ENCODE results near the gene SLC7A10.
"Not testable (repeated sequence)": the region's sequence is repeated elsewhere in the genome, so short reads cannot be mapped to it uniquely, and the experiment has no call there.

Gene SLC7A10

GRCh38 chr19:33220115-33220514 lies 5.5 kb downstream of the SLC7A10 start:
- H3K4me1 ChIP-seq (ENCODE audit: control insufficient read depth, insufficient read depth, low read length): no peaks in the 10 kb centered on the region
- no peaks in the 10 kb centered on the region for H3K36me3 ChIP-seq (ENCODE audit: control insufficient read depth, insufficient read depth, low read length)
- peaks cover 18% of the 10 kb centered on the region for H3K27me3 ChIP-seq (ENCODE audit: control insufficient read depth, insufficient read depth, low read length)
- H3K9me3 ChIP-seq (ENCODE audit: control insufficient read depth, insufficient read depth, low read length): no peaks in the 10 kb centered on the region
- H3K4me3 ChIP-seq (ENCODE audit: low read depth, low read length): no peak overlapping the region
- no peak overlapping the region for H3K9ac ChIP-seq (ENCODE audit: low read depth, low read length)

- Histone ChIP-seq H3K9ac (ENCODE audit: low read depth, low read length) (no peak overlapping the region), H3K4me1 (ENCODE audit: control insufficient read depth, insufficient read depth, low read length) (no peaks in the 10 kb centered on the region), H3K9me3 (ENCODE audit: control insufficient read depth, insufficient read depth, low read length) (no peaks in the 10 kb centered on the region), H3K27me3 (ENCODE audit: control insufficient read depth, insufficient read depth, low read length) (peaks cover 11% of the 10 kb centered on the region), H3K36me3 (ENCODE audit: control insufficient read depth, insufficient read depth, low read length) (no peaks in the 10 kb centered on the region), H3K4me3 (ENCODE audit: low read depth, low read length) (no peak overlapping the region)
Measured at GRCh38 chr19:33219261-33219815, 6.3 kb downstream of the SLC7A10 start.

GRCh38 chr19:33217881-33218280 lies 7.8 kb downstream of the SLC7A10 start:
- Histone ChIP-seq H3K9ac (ENCODE audit: low read depth, low read length) (no peak overlapping the region), H3K4me3 (ENCODE audit: low read depth, low read length) (no peak overlapping the region), H3K4me1 (ENCODE audit: control insufficient read depth, insufficient read depth, low read length) (no peaks in the 10 kb centered on the region), H3K27me3 (ENCODE audit: control insufficient read depth, insufficient read depth, low read length) (peaks cover 2% of the 10 kb centered on the region), H3K36me3 (ENCODE audit: control insufficient read depth, insufficient read depth, low read length) (no peaks in the 10 kb centered on the region), H3K9me3 (ENCODE audit: control insufficient read depth, insufficient read depth, low read length) (no peaks in the 10 kb centered on the region)

GRCh38 chr19:33216198-33216830 lies 9.3 kb downstream of the SLC7A10 start:
- H3K9me3 ChIP-seq (ENCODE audit: control insufficient read depth, insufficient read depth, low read length): no peaks in the 10 kb centered on the region
- no peak overlapping the region for H3K9ac ChIP-seq (ENCODE audit: low read depth, low read length)
- no peak overlapping the region for H3K4me3 ChIP-seq (ENCODE audit: low read depth, low read length)
- no peaks in the 10 kb centered on the region for H3K36me3 ChIP-seq (ENCODE audit: control insufficient read depth, insufficient read depth, low read length)
- no peaks in the 10 kb centered on the region for H3K27me3 ChIP-seq (ENCODE audit: control insufficient read depth, insufficient read depth, low read length)
- no peaks in the 10 kb centered on the region for H3K4me1 ChIP-seq (ENCODE audit: control insufficient read depth, insufficient read depth, low read length)

- no peak overlapping the region for H3K4me3 ChIP-seq (ENCODE audit: low read depth, low read length)
- H3K9ac ChIP-seq (ENCODE audit: low read depth, low read length): no peak overlapping the region
- H3K4me1 ChIP-seq (ENCODE audit: control insufficient read depth, insufficient read depth, low read length): no peaks in the 10 kb centered on the region
- H3K27me3 ChIP-seq (ENCODE audit: control insufficient read depth, insufficient read depth, low read length): no peaks in the 10 kb centered on the region
- no peaks in the 10 kb centered on the region for H3K36me3 ChIP-seq (ENCODE audit: control insufficient read depth, insufficient read depth, low read length)
- H3K9me3 ChIP-seq (ENCODE audit: control insufficient read depth, insufficient read depth, low read length): no peaks in the 10 kb centered on the region
Measured at GRCh38 chr19:33215438-33216197, 10.0 kb downstream of the SLC7A10 start.

- Histone ChIP-seq H3K9ac (ENCODE audit: low read depth, low read length) (no peak overlapping the region), H3K4me1 (ENCODE audit: control insufficient read depth, insufficient read depth, low read length) (no peaks in the 10 kb centered on the region), H3K27me3 (ENCODE audit: control insufficient read depth, insufficient read depth, low read length) (no peaks in the 10 kb centered on the region), H3K36me3 (ENCODE audit: control insufficient read depth, insufficient read depth, low read length) (peaks cover 2% of the 10 kb centered on the region), H3K4me3 (ENCODE audit: low read depth, low read length) (no peak overlapping the region), H3K9me3 (ENCODE audit: control insufficient read depth, insufficient read depth, low read length) (no peaks in the 10 kb centered on the region)
Measured at GRCh38 chr19:33214596-33214995, 11.1 kb downstream of the SLC7A10 start.

GRCh38 chr19:33212436-33213172 lies 13.0 kb downstream of the SLC7A10 start:
- Histone ChIP-seq H3K9me3 (ENCODE audit: control insufficient read depth, insufficient read depth, low read length) (no peaks in the 10 kb centered on the region), H3K36me3 (ENCODE audit: control insufficient read depth, insufficient read depth, low read length) (peaks cover 2% of the 10 kb centered on the region), H3K27me3 (ENCODE audit: control insufficient read depth, insufficient read depth, low read length) (no peaks in the 10 kb centered on the region), H3K9ac (ENCODE audit: low read depth, low read length) (no peak overlapping the region), H3K4me3 (ENCODE audit: low read depth, low read length) (no peak overlapping the region), H3K4me1 (ENCODE audit: control insufficient read depth, insufficient read depth, low read length) (no peaks in the 10 kb centered on the region)

GRCh38 chr19:33211794-33212435 lies 13.7 kb downstream of the SLC7A10 start:
- H3K36me3 ChIP-seq (ENCODE audit: control insufficient read depth, insufficient read depth, low read length): peaks cover 2% of the 10 kb centered on the region
- no peaks in the 10 kb centered on the region for H3K4me1 ChIP-seq (ENCODE audit: control insufficient read depth, insufficient read depth, low read length)
- no peak overlapping the region for H3K4me3 ChIP-seq (ENCODE audit: low read depth, low read length)
- H3K9me3 ChIP-seq (ENCODE audit: control insufficient read depth, insufficient read depth, low read length): no peaks in the 10 kb centered on the region
- no peak overlapping the region for H3K9ac ChIP-seq (ENCODE audit: low read depth, low read length)
- H3K27me3 ChIP-seq (ENCODE audit: control insufficient read depth, insufficient read depth, low read length): no peaks in the 10 kb centered on the region

- peaks cover 13% of the 10 kb centered on the region for H3K36me3 ChIP-seq (ENCODE audit: control insufficient read depth, insufficient read depth, low read length)
- no peaks in the 10 kb centered on the region for H3K9me3 ChIP-seq (ENCODE audit: control insufficient read depth, insufficient read depth, low read length)
- no peak overlapping the region for H3K9ac ChIP-seq (ENCODE audit: low read depth, low read length)
- no peaks in the 10 kb centered on the region for H3K4me1 ChIP-seq (ENCODE audit: control insufficient read depth, insufficient read depth, low read length)
- H3K4me3 ChIP-seq (ENCODE audit: low read depth, low read length): no peak overlapping the region
- H3K27me3 ChIP-seq (ENCODE audit: control insufficient read depth, insufficient read depth, low read length): no peaks in the 10 kb centered on the region
Measured at GRCh38 chr19:33210266-33210940, 15.2 kb downstream of the SLC7A10 start.

GRCh38 chr19:33209850-33210230 lies 15.8 kb downstream of the SLC7A10 start:
- H3K27me3 ChIP-seq (ENCODE audit: control insufficient read depth, insufficient read depth, low read length): not testable (repeated sequence)

More at GRCh38 chr19:33209850-33210230, 15.8 kb downstream of the SLC7A10 start:
- H3K9me3 ChIP-seq (ENCODE audit: control insufficient read depth, insufficient read depth, low read length); H3K4me3 ChIP-seq (ENCODE audit: low read depth, low read length); H3K4me1 ChIP-seq (ENCODE audit: control insufficient read depth, insufficient read depth, low read length); H3K9ac ChIP-seq (ENCODE audit: low read depth, low read length): not testable (repeated sequence)
- peaks cover 19% of the 10 kb centered on the region for H3K36me3 ChIP-seq (ENCODE audit: control insufficient read depth, insufficient read depth, low read length)

All from iPS-15b (cell line).